HTERT RPE-1 (cell line): ENCODE measurements around the gene DIS3L.
"Not testable (repeated sequence)": the region's sequence is repeated elsewhere in the genome, so short reads cannot be mapped to it uniquely, and the experiment has no call there.

Source experiments
- in situ Hi-C: fragments of 300-500 bp; cut with MboI; formaldehyde crosslinking; loops from 4 replicates; pipeline ENCODE4 v1.14.3; 2020; ENCODE audit warnings: low sequenced_read_pairs

Gene DIS3L

GRCh38 chr15:66308531-66308930, 15.2 kb downstream of the DIS3L start:
- in situ Hi-C loops, result no loop called here

DNA sequence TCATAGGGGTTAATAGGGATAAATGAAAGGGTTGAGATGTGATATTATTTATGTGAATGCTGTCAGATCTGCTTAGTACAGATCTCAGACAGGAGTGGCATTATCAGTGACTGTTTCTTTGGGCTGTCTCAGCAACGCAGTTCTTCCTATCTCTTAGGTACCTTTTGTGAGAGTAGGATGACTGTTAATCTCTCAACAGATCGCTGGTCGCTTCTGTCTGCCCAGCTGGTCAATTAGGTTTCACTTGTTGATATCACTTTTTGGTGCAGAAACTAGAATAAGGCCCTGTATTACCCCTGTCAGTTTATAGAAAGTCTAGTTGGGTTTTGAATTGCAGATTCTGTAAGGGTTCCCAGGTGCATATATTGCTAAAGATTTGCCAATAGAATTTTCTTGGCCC, 16.5 kb downstream of the DIS3L start:
- in situ Hi-C loops, result no loop called here

GRCh38 chr15:66310786-66311185, 17.4 kb downstream of the DIS3L start:
- in situ Hi-C loops, result no loop called here

- in situ Hi-C loops, result no loop called here
These were observed 18.8 kb downstream of the DIS3L start for GRCh38 chr15:66312144-66312543.

DNA sequence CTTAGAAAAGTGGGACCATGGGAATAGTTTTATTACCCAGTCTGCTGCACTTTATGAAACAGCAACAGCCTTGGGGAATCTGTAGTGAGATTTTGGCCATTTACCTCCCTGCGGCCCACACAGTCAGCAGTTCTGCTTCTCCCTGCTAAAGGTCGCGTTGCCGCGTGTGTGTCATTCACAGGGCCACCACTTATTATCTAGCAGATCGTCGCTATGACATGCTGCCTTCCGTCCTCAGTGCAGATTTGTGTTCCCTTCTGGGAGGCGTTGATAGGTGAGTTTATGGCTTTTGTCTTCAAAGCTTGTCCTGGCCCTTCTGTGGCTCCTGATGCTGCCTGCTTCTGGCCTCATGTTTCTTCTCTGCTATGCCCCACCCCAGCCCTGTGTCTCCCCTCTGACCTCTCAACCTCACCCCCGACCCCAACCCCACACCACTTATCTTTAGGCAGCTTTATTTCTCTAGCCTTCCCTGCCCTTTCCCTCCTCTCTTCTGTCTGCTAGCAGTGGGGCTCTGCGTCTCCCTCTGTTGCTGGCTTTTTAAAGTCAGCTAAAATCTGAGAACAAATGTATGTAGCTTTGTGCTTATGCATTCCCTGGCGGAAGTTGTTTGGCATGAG, 30.1 kb downstream of the DIS3L start:
- in situ Hi-C loops, result no loop called here

- in situ Hi-C loops, result no loop called here
These were observed 32.7 kb downstream of the DIS3L start for GRCh38 chr15:66326051-66326450.

- in situ Hi-C loops, result no loop called here
These were observed 34.4 kb downstream of the DIS3L start for GRCh38 chr15:66327736-66328135.

DNA sequence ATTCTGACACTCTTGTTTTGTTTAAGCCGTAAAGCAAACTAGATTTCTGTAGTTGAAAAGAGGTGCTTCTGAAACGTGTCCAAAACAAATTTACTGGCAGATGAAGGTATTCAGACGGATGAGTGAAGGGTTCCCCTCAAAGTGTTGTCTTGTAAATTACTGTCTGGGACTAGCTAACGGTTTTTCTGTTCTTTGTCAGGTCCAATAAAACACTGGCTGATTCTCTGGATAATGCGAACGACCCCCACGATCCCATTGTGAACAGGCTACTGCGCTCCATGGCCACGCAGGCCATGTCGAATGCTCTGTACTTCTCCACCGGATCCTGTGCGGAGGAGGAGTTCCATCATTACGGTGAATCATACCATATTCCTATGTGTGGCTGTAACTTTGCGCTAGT, 35.4 kb downstream of the DIS3L start:
- in situ Hi-C loops, result no loop called here

DNA sequence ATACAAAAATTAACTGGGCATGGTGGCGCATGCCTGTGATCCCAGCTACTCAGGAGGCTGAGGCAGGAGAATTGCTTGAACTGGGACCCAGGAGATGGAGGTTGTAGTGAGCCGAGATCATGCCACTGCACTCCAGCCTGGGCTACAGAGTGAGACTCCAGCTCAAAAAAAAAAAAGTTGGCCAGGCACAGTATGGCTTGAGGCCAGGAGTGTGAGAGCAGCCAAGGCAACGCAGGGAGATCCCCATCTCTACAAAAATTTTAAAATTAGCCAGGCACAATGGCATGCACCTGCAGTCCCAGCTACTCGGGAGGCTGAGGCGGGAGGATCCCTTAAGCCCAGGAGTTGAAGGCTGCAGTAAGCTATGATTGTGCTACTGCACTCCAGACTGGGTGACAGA, 55.2 kb downstream of the DIS3L start:
- in situ Hi-C loops, result not testable (repeated sequence)

GRCh38 chr15:66356077-66356358, 62.6 kb downstream of the DIS3L start:
- in situ Hi-C loops, result no loop called here

DNA sequence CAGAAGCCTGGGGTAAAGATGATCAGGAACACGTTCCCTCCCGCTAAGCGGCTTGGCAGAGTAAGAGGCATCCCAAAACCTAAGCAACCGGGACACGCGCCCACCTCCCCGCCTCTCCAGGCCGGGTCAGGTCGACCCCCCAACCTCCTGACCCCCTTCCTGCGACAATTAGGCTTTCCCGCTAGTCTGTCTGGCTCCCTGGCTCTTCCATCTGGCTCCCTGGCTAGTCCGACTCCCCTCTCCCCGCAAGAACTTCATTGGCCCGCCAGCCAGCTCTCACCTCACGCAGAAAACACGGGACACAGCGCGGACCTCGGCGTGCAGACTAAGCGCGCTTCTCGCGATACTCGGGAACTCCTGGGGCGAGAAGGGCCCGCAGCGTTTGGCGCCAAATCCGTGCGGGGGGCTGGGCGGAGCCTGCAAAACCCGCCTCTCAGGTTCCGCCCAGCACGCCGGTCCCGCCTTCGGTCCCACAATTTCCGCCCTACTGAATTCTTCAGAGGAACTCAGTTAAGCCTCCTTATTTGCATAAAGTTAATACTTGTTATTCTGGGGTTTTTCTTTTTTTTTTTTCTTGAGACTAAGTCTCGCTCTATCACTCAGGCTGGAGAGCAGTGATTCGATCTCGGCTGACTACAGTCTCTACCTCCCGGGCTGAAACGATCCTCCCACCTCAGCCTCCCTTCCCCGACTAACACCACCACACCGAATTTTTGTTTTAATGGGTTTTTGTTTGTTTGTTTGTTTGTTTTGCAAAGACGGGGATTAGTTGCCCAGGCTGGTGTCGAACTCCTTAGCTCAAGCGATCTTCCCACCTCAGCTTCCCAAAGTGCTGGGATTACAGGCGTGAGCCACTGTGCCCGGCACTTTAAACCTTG, 63.2 kb downstream of the DIS3L start, which contains the start of gene TIPIN:
Gene TIPIN (minus strand): TSS at position 327 of the 878 bp plus-strand sequence. CDS start 3,738 bp downstream, outside the sequence.
- in situ Hi-C loops, result no loop called here

GRCh38 chr15:66359740-66360139, 66.4 kb downstream of the DIS3L start:
- in situ Hi-C loops, result no loop called here

GRCh38 chr15:66361745-66362460, 68.5 kb downstream of the DIS3L start:
- in situ Hi-C loops, result not testable (repeated sequence)

DNA sequence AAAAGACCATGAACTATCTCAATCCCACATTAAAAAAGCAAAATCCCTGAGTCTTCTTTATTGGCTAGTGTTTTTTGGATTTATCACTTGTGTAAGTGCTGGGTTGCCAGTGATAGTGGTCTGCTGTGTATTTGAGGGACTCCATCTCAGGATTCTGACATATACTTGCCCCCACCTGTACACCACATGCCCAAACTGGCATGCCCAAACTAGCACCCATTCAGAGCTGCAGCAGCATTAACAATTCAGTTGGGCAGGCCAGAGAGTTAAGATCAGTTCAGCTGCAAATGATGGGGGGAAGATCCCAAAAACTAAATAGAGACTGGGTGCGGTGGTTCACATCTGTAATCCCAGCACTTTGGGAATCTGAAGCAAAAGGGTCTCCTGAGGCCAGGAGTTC, 69.4 kb downstream of the DIS3L start:
- in situ Hi-C loops, result no loop called here

GRCh38 chr15:66364944-66365528, 71.7 kb downstream of the DIS3L start:
- in situ Hi-C loops, result no loop called here

- in situ Hi-C loops, result no loop called here
These were observed 76.6 kb downstream of the DIS3L start for GRCh38 chr15:66369773-66370651.

DNA sequence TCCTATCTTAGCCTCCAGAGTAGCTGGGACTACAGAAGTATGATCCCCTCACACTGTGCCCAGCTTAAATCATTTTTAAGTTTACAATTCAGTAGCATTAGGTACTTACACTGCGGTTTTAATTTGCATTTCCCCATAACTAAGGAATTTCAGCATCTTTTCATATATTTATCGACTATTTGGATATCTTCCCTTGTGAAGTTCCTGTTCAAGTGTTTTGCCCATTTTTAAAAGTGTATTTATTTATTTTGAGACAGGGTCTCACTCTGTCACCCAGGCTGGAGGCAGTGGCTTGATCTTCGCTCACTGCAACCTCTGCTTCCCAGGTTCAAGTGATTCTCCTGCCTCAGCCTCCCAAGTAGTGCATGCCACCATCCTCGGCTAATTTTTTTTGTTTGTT, 80.8 kb downstream of the DIS3L start:
- in situ Hi-C loops, result no loop called here

GRCh38 chr15:66378814-66379430, 85.6 kb downstream of the DIS3L start:
- in situ Hi-C loops, result no loop called here

GRCh38 chr15:66381376-66381775, 88.0 kb downstream of the DIS3L start:
- in situ Hi-C loops, result not testable (repeated sequence)
